Measurements from ENCODE around the gene RGSL1.
A peak's percentile ranks its signal among the peaks of the same experiment; 100 is the strongest.

The RGSL1 gene

DNA sequence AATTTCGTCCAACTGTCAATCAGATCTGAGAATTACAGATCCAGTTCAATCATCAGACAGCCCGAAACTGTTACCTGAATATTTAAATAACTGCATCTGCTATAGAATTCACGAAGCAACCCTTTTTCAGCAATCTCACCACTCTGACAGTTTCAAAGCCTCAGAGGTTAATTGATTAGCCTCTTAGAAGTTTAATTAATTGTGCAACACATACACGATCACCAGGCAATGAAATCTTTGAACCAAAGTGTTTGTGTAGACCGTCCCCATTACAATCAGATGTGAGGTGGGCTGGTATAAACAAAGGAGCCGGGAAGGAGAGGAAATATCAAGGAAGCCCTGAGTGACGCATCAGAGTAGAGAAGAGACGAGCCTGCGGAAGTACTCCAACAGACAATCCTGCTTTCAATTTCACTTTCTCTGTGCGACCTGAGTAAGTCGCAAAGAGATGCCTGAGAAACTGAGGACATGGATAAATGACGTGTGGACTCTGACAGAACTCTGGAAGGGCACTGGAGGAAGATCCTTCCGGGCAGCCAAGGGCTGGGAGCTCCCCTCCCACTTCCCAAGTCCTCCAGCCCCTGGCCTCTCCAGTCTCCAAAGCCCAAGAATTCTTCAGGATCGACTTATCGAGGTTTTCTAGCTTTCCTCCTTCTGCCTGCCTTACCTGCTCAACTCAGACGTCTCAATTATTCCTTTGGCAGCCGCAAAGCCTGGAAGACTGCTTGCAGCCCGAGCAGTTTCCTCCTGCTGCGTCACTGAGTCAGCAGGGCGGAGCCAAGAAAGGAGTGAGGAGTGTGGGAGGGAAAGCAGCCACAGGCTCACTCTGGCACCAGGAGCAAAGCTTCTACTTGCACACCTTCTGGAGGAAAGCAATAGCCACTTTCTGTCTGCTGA, 138.8 kb downstream of the RGSL1 start, which contains the start of gene RNASEL:
TSS of gene RNASEL (minus strand) at position 757 of the 897 bp plus-strand sequence. CDS start 2,450 bp downstream, outside the sequence.
- DNase-seq (ENCODE audit: low read depth) = no peak

DNA sequence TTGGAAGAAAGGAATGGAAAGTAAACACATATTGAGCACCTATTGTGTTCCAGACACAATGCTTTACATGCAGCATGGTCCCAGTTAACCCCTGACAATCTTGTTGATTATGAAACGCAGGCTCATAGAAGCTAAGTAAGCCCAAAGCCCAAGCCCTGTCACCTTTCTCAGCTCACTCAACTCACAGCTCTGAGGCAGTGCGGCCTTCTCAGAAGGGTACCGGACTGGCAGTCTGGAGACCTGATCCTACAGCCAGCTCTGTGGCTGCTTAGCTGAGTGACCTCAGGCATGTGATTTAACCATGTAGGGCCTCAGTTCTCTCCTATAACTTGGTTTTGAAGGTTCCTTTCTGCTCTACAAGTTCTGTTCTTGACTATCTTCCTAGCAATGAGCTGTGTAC, 139.6 kb downstream of the RGSL1 start:
- no peak for DNase-seq (ENCODE audit: low read depth)

DNA sequence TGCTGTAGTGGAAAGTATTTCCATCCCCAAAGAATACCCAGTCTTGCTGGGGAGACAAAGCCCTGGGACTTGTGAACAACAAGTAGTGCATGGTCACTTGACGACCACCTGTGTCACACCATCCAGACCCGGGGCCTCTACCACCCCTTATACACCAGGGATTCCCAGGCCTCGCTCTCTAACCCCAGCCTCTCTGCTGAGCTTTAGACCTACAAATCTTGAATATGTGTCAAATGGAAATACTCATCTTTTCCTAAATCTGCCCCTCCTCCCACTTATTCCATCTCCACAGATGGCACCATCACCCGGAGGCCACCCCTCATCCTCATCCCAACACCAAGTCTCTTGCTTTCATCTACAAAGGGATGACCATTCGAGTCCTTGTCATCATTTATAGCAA, 140.0 kb downstream of the RGSL1 start:
- no peak for DNase-seq (ENCODE audit: low read depth)

GRCh38 chr1:182595641-182596240, 145.8 kb downstream of the RGSL1 start:
- DNase-seq (ENCODE audit: low read depth) = peak; percentile 44

DNA sequence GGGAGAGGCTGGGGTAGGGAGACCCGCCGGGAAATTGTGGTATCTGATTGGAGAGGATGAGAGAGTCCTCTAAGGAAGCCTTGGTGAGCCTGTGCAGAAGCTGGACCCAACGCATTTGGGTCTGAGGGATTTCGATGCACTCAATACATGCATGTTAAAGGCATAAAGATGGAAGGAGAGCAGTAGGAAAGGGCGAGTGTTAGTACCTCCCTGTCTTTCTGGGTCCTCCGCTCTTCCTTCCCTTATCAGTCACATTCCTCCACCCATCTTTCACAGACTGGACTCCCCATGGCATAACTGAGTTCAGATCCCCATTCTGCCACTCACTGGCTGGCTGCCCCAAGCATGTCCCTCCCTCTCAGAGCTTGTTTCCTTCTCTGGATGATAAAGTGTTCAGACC, 147.0 kb downstream of the RGSL1 start:
- DNase-seq (ENCODE audit: low read depth) = no peak

DNA sequence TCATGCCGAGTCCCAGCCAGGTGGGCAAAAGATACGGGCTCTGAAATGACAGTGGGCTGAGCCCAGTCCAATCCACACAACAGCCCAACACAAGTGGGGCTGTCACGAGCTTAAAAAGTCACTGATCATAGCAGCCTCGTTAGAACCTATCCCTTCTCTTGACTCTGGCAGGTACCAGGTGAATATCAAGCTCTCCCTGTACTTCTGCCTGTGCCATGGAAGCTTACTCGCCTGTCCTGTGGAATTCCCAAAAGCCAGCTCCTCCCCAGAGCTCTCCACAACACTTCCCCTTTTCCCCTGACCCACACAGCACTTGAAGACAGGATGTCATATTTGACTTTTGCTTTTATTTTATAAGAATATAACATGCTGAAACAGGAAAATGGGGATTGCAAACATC, 148.3 kb downstream of the RGSL1 start:
- DNase-seq (ENCODE audit: low read depth) = no peak

DNA sequence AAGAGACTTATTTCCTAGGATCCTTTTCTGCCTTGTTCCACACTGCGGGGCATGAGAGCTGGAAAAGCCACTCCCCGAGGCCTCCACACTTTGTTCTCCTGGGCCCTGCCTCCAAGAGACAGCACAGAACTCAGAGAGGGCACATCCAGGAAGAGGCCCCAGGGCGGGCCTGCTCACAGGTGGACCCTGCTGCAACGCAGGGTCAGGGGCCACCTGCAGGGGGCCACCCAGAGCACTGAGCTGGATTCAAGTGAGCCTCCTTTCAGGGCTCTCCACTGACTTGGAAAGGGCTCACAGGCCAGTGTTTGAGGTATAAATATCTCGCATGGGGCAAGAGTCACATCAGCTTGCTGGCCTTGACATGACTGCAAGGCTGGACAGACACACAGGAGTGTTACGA, 149.4 kb downstream of the RGSL1 start:
- DNase-seq (ENCODE audit: low read depth) = no peak

- no peak for DNase-seq (ENCODE audit: low read depth)
Observed at GRCh38 chr1:182600036-182600713, 150.2 kb downstream of the RGSL1 start.

DNA sequence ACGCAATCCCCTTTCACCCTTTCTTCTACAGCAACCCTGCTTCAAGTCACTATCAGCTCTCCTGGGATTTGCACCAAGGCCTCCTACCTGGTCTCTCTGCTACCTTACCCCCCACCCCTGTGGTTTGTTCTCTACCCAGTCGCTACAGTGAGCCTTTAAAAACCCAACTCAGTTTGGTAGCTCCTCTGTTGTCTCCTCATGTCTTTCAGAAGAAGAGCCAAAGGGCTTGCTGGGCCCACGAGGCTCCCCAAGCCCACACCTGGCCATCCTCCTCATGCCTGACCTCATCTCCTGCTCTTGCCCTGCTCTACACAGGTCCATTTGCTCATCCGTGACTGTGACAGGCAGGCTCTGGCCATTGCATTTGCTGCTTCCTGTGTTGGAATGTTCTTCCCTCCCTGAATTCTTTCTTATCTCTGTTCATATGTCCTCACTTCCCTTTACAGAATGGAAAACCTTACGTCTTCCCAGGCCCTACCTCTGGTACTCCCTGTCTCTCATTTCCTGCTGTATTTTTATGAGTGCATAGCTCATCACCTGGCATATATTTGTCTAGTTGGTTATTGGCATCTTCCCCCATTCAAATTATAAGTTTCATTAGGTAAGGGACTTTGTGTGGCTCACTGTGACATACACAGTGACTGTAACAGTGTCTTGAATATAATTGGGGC, 150.9 kb downstream of the RGSL1 start:
- DNase-seq (ENCODE audit: low read depth) = no peak

DNA sequence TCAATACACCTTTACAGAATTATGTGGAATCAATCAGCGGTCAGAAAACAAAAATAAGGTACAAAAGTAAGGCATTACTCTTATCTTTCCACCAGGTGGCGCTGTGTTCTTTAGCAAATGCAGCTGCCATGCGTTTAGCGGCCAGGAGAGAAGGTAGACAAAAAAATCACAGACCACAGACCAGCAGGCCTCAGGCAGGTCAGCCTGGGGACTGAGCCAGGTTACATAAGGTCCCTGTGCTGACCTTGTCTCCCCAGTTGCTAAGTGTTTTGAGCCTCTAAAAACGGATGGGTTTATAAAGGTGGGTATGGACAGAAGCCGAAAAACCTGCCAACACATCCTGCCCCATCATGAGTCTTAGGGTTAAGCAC, 151.5 kb downstream of the RGSL1 start:
- peak; percentile 47 for DNase-seq (ENCODE audit: low read depth)

- DNase-seq (ENCODE audit: low read depth) = no peak
Observed at GRCh38 chr1:182601913-182602312, 152.0 kb downstream of the RGSL1 start.

DNA sequence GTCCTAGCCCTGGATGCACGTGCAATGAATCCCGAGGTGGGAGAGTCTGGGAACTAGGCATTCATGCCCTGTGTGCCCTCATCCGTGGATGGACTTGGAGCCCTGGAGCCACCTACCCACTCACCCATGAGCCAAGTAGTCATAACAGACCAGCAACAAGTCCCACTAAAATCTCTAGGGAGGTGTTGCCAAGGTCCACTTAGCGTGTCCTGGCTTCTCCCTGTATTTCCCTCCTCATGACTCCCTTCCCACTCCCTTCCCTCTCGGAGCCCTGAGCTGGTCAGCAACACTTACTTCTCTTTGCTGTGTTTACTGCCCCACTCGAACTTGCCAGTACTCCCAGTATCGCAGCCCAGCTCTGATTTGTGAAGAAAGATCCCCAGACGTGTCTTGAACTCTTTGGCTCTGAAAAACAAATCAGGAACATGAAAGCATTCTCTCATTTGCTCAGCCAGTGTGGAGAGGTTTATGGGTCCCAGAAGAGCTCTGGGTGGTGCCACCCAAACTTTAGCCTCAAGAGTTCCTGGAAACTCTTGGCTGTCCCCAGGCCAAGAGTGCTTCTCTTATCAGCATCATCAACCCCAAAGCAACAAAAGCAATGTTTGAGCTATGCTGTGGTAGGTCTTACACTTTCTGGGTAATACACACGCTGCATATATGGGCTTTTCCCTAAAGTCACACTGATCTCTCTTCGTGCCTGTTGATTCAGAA, 153.1 kb downstream of the RGSL1 start:
- DNase-seq (ENCODE audit: low read depth) = no peak

DNA sequence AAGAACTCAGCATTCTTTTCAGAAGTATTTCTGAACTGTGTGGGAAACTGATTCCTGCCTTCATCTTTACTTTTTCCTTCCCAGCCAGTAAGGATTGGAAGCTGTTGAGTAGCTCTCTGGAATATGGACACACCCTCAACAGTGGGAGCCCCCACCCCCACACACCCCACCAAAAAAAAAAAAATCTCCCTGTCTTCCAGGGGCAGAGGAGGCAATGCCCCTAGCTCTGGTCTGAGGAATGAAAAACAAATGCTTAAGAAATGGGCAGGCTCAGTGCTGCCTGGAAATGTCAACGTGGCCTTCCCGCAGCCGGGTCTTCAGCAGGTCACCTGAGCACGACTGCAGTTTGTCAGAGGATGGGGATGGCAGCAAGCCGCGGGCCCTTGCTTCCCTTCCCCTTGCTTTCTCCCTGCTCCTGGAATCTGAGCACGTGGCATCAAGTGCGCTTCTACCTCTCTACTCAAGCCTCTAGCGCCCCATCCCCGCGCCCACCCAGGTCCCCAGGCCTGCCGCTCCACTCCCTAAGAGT, 153.8 kb downstream of the RGSL1 start:
- DNase-seq (ENCODE audit: low read depth) = no peak

DNA sequence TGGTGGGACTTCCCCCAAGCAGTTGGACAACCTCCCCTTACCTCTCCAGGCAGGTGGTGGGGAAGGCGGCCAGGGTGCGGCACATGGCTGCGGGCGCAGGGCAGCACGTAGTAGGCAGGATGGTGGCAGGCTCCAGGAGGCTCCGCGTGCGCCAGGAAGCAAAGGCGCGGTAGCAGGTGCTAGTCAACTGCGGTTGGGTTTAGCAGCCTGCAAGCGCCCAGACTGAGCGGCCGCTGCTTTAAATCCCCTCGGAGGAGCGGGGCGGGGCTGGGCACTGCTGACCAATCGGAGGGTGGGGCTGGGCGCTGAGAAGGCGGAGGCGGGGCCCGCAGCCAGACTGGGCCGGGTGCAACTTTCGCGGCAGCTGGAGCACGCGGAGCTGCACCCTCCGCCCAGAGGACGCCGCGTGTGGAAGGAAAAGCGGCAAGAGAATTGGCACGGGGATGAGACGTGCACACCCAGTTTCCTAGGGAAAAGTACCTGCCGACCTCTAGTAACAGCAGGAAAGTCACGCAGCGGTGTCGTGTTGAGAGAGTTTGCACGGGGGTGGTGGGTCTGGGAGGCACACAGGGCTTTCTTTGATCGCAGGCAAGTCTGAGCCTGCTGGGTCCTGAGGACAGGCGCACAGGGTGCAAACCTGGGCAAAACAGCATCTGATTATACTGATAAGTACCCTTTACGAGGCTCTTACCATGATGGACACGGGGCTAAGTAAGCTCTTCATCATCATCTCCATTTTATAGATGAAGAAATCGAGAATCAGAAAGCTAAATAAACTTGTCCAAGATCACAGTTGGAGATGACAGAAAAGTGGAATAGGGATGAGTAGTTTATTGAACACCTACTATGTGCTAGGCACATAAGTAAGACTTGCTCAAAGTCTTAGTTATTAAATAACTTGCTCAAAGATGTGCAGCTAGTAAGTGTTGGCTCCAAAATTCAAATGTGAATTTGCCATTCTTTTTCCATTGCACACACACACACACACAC, 154.5 kb downstream of the RGSL1 start, which contains the start of gene RGS16:
TSS of gene RGS16 (minus strand) at position 215 of the 990 bp plus-strand sequence. CDS start at position 85, 130 bp downstream.
- DNase-seq (ENCODE audit: low read depth) = peak; percentile 88

DNA sequence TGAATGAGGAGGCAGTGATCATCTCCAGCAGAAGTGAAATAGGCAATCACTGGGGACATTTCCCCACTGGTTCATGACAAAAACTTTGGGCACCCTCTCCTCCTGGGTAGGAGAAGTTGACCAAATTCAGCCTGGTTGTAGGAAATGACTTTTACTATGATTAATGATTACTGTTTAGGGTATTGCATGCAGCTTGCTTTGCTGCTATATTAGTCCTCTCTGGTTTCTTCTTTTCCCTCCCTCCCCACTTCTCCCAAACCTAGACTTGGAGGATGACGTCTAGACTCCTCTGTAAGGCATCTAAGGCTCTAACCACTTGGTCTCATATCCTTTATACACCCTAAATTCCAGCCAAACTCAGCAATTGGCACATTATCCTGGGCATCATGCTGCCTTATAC, 157.6 kb downstream of the RGSL1 start:
- DNase-seq (ENCODE audit: low read depth) = no peak

DNA sequence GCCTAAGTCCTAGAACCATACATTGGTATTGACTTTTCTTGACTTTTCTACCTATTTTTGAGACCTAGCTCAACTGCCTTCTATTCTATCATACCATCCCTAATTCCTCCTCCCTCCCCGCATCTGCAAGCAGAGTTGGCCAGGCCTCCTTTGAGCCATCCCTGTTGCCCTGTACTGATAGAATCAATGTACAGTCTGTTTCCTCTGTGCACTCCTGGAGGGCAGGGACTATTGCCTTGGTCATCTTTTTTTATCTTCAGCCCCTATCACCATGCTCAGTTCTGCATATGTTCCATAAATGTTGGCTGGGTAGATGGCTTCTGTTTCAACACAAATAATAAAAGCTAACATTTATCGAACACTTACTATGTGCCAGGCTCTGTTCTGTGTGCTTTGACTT, 158.3 kb downstream of the RGSL1 start:
- DNase-seq (ENCODE audit: low read depth) = no peak

- no peak for DNase-seq (ENCODE audit: low read depth)
Observed at GRCh38 chr1:182608845-182609610, 159.1 kb downstream of the RGSL1 start.

All from activated gamma-delta T cell treated with anti-CD3 and anti-CD28 coated beads, Interleukin-2, amount 50 U/mL, for 16 hours (primary cell).